ENCODE results near the gene TRMT11.

Gene TRMT11

DNA sequence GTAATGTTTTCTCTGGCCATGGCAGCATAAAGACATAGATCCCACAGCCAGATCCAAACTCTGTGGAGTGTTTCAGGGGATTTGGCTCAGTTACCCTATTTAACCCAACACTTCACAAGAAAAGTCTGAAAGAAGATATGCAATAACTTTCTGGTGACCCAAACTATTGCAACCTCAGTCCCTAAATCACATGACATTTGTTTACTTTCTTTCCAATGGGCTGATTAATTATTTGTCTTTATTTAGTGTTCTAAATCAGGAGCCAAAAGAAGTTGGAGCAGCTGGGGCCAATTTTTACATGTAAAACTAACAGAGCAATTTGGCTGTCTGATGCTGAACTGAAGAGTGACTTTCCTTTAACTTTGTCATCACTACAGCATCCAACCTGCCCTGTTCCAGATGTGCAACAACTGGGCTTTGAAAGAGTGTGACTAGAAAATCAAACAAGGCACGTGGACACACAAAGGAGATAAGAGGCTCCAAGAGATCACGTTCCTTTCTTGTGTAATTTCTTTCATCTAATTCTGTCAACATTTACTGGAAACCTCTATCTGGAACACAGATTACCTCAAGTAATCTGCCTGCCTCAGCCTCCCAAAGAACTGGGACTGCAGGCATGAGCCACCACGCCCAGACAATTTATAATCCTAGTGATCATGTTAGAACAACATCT lies 90.8 kb downstream of the TRMT11 start:
- H3K27me3 Mint-ChIP-seq: no peaks in the 10 kb centered on the region
- H3K4me3 Mint-ChIP-seq: no peak overlapping the region
- no peak overlapping the region for H3K27ac Mint-ChIP-seq

DNA sequence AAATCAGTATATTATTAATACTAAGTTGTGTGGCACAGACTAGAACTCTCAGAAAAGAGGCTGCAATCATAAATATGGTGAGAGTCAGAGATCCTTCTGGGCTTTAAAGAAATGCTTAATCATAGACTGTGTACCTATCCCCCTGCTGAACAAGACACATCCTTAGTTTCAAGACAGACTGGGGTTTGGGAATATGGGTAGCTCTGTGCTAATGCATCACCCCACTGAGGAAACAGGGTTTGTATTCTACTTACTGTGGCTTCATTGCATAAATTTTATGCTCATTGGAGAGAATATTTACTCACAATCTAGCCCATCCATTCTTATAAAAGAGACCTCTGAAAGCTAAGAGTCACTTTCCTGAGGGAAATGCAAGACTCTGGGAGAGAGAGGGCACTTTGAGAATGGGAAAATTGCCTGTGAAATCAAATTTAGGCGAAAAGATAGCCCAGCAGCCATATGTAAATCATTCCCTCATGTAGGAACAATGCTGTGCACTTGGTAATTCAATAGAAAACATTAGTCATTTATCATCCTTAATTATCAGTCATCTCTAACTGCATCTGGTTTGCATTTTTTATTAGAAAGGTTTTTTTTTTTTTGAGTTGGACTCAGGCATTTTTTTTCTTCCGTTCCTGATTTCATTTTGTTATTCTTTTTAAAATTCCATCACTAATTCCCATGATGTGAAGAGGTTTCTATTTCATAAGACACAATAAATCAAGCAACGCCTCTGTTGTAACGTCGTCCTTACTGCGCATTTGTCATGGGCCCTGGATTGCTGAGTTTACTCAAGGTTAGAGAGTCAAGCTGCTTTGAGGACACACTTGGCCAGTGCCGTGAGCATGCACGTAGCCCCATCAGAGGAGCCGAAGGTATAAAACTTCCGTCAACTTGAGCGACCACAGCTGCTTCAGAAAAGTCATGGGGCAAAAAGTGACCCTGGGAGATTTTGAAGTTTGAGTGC lies 91.8 kb downstream of the TRMT11 start:
- DNase-seq (no peak), ATAC-seq (replicated peaks) (no peak)
- H3K4me3 Mint-ChIP-seq: no peak overlapping the region
- H3K36me3 Mint-ChIP-seq: peaks cover 11 to 20% of the 10 kb centered on the region in 2 donors
- H3K27me3 Mint-ChIP-seq: no peaks in the 10 kb centered on the region
- no peaks in the 10 kb centered on the region for H3K4me1 Mint-ChIP-seq
- H3K27ac Mint-ChIP-seq: no peak overlapping the region
- H3K9me3 Mint-ChIP-seq: no peaks in the 10 kb centered on the region

More for the DNA sequence above, 90.8 kb downstream of the TRMT11 start:
- no peak for DNase-seq
- no peaks in the 10 kb centered on the region for H3K4me1 Mint-ChIP-seq
- peaks cover 12 to 24% of the 10 kb centered on the region in 2 donors for H3K36me3 Mint-ChIP-seq
- no peak for ATAC-seq (replicated peaks)
- no peaks in the 10 kb centered on the region for H3K9me3 Mint-ChIP-seq

DNA sequence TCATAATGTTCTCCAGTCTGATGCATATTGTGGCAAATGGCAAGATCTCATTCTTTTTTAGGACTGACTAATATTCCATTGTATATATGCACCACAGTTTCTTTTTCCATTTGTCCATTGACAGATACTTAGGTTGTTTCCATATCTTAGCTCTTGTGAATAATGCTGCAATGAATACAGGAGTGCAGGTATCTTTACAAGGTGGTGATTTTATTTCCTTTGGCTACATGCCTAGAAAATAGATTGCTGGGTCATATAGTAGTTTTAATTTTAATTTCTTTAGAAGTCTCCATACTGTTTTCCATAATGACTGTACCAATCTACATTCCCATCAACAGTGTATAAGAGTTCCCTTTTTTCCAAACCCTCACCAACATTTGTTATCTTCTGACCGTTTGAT lies 97.5 kb downstream of the TRMT11 start:
- Mint-ChIP-seq H3K9me3 (peaks cover 4 to 7% of the 10 kb centered on the region in 2 donors), H3K4me1 (peaks cover 10 to 15% of the 10 kb centered on the region in 2 donors), H3K36me3 (peaks cover 20 to 32% of the 10 kb centered on the region in 2 donors), H3K27ac (no peak overlapping the region), H3K27me3 (no peaks in the 10 kb centered on the region), H3K4me3 (no peak overlapping the region)
- DNase-seq (no peak), ATAC-seq (replicated peaks) (no peak)

DNA sequence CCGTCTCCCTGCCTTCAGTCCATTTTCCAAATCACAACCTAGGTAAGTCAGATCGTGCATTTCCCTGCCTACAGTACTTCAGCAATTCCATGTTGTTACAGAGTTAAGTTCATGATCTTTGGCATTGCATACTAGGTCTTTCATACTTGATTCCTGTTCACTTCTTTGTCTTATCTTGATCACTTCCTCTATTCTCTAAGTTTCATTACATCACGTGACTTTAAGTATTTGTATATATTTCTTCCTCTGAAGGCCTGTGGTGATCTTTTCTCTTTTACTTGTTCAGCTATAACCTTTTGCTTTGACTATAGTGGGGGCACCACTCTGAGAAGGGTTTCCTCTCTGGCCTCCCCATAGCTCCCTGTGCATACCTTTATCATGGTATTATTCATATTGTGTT lies 100.2 kb downstream of the TRMT11 start:
- DNase-seq (no peak), ATAC-seq (replicated peaks) (peak; percentile 92)
- H3K4me1 Mint-ChIP-seq: peaks cover 10 to 15% of the 10 kb centered on the region in 2 donors
- H3K9me3 Mint-ChIP-seq: peaks cover 6 to 7% of the 10 kb centered on the region in 2 donors
- H3K4me3 Mint-ChIP-seq: no peak overlapping the region
- peaks cover 26 to 34% of the 10 kb centered on the region in 2 donors for H3K36me3 Mint-ChIP-seq
- H3K27me3 Mint-ChIP-seq: no peaks in the 10 kb centered on the region
- H3K27ac Mint-ChIP-seq: no peak overlapping the region

Measured in stimulated activated naive B cell treated with anti-CD40 and anti-IgM and Interleukin-4, amounts not matched to agents 10 μg/mL and 1 μg/mL and 100 μg/mL, for 72 hours (primary cell).